HG02798 (cell line): Measurements from ENCODE around the gene ZIK1.
A peak's percentile ranks its signal among the peaks of the same experiment; 100 is the strongest.

Experiments
- ATAC-seq: cut with Tn5 transposase; IDR thresholded peaks from one replicate; pipeline ENCODE4 v1.9.1; 2021; ENCODE audit warnings: mild to moderate bottlenecking; ENCODE audit not compliant: unreplicated experiment, poor library complexity

Gene ZIK1

DNA sequence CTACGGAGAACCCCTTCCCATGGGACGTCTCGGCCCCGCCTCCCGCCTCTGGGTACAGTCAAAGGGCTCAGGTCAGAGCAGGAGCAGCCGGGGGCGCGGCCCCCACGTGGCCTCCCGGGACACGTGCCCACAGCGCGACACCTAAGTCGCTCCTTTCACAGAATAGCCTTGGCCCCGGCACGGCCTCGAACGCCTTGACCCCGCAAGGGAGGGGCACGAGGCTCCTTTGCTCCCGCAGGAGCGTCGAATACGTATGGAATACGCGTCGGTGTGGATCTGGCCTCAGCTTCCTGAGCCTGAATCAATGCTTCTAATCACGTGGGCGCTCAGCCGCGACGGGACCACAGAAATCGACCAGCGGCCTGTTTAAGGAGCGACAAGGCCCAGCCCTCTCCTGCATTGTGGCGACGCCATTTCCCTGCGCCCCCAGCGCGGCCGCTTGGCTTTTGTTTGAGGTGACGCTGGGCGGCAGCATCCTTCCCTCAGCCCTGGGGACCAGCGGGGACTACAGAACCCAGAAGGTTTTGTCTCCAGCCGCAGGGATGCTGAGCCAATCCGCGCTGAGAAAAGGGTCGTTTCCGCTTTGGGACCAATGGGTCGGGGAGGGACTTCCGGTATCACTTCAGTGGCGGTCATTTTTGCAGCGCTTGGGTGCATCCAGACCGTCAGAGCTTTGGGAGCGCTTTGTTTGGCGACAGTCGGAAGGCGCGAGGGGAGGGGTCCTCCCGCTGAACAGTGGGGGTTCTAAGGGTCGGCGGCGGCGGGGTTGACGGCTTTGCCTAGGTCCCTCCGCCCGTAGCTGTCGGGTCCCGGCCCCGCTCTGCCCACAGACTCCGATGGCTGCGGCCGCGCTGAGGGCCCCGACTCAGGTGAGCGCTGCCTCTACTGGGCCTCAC, at the start of gene ZIK1:
ZIK1 (plus strand) TSS at position 625 of the 896 bp plus-strand sequence; CDS start at position 837, 212 bp downstream.
- peak; percentile 83 for ATAC-seq

DNA sequence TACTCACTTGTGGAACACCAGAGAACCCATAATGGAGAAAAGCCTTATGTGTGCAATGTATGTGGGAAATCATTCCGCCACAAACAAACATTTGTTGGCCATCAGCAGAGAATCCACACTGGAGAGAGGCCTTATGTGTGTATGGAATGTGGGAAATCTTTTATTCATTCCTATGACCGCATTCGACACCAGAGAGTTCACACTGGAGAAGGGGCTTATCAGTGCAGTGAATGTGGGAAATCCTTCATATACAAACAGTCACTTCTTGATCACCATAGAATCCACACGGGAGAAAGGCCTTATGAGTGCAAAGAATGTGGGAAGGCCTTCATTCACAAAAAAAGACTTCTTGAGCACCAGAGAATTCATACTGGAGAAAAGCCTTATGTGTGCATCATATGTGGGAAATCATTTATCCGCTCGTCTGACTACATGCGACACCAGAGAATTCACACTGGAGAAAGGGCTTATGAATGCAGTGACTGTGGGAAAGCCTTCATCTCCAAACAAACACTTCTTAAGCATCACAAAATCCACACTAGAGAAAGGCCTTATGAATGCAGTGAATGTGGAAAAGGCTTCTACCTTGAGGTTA, 45.9 kb upstream of the ZIK1 start:
- no peak for ATAC-seq

DNA sequence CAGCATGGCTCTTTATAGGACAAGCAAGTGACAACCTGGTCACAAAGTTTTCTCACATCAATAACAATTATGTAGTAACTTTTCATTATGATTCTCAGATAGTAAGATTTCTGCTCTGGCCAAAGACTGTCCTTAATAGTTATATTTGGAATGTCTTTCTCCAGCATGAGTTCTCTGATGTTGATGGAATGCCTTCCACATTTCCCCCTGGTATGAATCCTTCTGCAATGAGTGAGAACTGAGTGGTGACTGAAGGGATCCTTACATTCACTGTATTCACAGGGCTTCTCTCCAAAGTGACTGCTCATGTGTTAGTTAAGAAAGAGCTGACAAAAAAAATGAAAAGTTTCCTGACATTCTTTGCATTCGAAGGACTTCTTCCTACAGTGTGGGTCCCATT, 37.4 kb upstream of the ZIK1 start:
- ATAC-seq: no peak

DNA sequence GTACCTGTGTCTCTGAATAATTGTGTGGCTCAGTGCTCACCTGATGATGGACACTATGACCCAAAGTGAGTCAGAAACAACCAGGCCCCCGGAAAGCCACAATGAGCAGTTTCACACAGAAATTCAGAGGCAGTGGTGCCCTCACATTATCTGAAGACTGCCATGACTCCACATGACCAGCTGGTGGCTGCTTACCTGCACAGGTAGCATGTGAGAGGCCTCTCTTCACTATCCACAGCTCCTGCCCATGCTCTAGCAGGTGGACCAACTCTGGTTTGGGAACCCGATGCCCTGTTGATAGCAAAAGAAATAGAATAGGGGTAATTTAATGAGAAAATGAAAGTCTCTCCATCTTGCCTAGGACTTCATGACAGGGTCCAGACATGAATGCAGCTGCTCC, 31.5 kb upstream of the ZIK1 start:
- ATAC-seq: no peak

DNA sequence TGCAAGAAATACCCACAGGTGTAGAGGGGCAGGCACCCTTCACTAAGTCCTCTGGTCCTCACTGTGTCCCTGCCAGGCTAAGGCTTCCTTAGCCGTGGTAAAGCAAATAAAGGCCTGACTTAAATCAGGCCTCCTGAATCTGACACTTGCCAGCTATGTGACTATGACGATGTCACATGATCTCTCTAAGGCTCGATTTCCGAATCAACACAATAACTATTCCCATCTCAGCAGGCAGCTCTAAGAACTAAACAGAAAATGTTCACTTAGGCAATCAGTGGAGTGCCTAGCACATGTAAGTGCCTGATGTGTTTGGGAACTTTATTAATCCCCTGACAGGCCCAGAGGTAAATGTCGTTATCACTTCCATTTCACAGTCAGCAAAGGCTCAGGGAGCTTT, 26.3 kb upstream of the ZIK1 start:
- ATAC-seq: no peak

DNA sequence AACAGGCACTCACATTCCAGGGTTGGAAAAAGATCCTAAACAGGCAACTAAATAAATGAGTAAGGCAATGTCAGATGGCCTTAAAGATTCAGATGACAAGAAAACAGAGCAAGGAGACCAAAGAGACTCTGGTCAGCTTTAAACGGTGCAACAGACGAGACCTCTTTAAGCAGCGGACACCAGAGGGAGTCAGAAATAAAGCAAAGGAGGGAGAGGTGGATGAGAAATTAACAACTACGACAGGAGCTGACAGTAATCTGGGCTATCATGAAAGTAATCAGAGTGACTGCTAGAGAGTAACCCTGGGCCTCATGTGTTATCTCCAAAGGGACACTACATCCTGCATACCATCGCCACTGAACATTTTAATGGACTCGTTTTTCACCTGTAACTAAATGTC, 25.4 kb upstream of the ZIK1 start:
- ATAC-seq: no peak

DNA sequence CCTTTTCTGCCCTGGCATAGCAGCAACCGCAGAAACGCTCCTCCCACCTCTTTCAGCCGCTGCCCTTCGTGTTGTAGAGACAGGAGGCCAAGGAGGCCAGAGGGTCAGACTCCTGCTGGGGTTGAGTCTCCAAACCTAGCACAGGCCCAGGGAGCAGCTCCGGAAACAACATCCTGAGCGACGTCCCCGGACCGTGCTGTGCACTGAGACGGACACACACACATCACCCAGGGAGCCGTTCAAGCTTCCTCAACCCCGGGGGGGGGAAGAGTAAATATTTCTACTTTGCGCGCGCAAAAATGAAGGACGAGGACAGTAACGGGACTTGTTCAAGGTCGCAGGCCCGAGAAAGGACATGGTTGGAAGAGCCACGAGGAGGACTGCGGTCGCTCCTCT, 24.9 kb upstream of the ZIK1 start:
- ATAC-seq: no peak

DNA sequence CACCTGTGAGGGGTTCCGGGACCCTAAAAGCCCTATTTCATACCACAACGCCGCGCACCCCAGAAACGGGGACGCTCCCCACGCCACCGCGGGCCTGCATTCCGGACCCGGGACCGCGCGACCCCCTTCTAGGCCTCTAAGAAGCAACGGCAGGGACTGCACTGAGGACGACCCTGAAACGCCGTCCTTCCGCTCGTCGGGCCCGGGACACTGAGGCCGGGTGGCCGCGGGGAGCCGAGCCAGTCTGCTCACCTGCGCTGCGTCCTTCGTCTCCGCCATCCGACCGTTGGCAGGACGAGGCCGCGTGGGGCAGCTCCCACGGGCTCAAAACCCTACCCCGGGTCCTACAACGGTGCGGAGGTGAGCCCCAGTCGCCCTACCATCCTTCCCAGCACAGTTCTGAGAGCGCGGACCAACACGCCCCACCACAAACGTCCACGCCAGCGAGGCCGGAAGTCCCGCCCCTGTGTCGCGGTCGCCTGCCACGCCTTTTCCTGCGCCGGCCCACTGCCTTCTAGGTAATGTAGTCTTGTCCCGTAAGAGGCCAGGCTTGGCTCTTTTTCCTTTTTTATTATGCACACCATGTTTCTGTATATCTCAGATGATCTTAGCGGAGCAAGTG, 24.4 kb upstream of the ZIK1 start, which contains the start of gene ZNF550:
ZNF550 (minus strand) TSS at position 460 of the 622 bp plus-strand sequence; CDS start at position 279, 181 bp downstream.
- ATAC-seq: peak; percentile 97

DNA sequence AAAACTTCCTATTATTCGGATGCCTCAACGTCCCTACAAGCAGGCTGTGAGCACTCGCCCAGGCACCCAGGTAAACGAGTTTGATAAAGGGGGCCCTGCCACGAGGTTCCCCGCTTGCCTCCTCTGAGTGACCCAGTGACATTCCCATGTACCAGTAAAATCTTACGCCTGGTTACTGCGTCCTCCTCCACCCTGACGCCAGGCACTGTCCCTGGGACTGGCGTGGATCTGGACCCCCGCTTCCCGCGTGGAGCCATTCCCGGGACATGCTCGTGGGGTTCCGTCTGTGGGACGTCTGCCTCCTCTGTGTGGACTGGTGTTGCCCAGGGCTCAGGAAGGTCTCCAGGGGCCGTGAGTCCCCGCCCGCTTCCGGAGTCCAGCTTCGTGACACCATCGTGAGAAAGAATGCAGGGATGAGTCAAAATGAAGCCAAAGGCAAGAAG, 23.9 kb upstream of the ZIK1 start:
- ATAC-seq: peak; percentile 6

DNA sequence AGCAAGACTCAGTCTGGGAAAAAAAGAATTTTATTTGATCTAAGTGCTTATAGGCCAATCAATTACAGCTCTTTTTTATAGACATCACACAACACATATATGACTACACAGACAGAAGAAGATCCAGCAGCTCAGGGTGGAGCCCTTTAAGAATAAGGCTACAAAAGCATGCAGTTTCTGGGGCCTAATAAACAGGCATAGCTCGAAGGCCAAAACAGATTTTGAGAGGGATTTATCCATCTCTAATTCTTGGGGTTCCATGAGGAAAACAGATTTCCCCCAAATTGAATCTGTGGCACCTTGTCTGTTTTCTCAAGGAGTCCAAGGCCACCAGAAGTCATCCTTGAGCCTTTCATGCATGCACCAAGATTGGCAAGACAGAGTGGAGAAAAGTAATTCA, 20.4 kb upstream of the ZIK1 start:
- ATAC-seq: no peak

DNA sequence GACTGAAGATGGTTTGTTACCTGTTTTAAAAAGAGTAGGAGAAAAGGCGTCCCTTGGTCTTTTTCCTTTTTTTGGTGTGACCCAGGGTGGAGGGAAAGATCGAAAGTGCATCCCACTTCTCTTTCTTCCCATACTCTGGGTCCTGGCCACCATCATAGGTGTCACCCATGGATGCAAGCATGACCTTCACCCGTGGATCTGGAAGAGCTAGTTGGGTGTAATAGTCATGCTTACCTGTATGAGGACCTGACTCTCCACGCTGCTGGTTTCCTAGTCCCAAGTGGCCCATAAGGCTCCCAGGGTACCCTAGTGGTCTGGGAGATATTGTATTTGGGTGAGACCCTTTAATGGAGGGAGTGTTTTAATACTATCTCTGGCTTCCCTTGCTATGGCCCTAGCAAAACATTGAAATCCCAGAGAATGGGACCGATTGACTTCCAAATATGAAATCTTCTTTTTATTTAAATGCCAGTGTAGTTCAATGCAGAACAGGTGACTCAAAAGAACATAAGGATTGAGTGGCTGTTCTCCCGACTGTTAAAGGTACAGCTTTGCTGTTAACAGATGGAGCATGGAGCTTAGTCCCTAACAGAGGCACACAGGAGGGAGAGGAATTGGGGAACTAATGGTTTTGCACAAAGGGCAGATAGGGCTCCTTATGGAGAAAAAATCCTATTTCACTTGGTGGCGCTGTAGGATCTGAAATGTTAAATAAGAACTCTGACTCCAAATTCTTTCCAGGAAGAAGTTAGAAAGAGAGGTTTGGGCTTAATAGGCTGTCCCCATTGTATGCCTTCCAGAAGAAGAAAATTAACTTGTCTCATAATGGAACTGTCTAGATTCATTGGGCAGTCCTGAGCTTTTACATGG, 17.3 kb upstream of the ZIK1 start:
- no peak for ATAC-seq

DNA sequence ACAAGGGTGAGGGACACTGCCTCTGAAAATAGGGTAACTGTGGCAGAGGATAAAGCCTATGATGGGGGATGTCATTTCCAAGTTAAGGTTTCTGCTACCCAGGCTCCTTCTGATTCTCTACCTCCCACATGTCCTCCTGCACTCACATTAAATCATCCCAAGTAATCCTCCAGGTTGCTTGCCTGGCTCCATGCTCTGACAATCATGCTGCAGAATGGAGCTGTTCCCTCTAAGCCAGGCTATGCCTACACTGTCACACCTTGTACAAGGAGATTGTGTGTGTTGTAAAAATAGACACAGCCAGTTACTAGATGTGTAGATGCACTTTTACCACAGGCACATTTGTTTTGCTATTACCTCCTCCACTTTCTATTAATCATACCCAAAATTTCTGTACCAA, 13.2 kb upstream of the ZIK1 start:
- no peak for ATAC-seq

DNA sequence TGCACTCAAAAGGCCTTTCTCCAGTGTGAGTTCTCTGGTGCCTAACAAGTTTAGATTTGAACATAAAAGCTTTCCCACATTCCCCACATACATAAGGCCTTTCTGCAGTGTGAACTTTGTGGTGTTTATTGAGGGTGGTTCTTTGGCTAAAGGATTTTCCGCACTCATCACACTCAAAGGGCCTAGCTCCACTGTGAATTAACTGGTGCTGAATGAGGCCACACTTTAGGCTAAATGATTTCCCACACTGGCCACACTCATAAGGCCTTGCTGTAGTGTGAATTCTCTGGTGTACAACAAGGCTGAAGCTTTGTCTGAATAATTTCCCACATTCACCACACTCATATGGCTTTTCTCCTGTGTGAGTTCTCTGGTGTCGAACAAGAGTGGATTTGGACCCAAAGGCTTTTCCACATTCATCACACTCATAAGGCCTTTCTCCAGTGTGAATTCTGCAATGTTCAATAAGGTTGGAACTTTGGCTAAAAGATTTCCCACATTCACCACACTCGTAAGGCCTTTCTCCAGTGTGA, 11.5 kb upstream of the ZIK1 start:
- ATAC-seq: no peak

DNA sequence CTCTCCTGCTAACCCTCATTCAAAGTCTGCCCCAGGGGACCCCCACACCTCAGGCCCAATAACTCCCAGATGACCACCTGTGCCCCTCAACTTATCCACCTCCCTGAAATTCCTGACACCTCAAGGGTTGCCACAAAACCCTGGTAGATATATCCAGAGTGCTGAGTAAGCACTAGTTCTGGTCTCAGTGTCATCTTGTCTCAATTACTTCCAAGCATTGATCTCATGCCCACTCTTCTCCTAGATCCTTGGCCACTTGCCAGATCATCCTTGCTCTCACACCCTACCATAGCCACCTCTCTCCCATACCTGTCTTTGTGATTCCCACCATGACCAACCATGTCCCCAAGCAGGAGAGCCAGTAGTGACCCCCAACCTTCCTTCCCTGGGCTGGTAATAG, 7.3 kb upstream of the ZIK1 start:
- no peak for ATAC-seq

DNA sequence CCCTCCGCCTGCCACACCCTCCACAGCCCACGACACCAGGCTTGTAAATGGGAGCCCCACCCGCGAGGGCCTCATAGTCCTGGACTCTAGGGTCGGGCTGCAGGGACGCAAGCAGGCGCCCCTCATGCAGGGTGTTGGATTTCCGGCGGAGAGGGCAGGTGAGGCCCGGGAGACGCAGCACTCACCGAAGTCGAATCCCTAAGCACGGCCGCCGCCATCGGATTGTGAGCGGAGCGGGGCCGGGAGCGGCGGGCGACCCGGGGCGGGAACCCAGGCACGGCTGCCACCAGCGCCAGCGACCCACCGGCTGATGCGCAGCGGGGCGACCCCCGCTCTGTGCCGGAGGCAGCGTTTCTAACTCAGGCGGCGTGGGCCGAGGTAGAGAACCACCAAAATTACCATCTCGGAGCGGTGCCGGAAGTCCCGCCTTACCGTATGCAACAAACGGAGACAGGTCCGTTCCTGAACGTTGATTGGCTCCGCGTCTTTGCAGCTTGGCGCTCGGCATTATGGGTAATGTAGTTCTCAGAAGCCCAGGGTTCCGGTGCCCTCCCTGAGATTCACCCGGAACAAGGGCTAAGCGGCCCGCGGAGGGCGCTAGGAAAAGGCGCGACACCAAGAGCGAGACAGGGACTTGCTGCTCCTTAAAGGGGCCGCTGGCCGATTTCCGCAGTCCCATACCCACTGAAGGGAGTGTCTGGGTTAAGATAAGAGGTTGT, 5.3 kb upstream of the ZIK1 start, which contains the start of gene ZNF416:
ZNF416 (minus strand) TSS at position 425 of the 719 bp plus-strand sequence; CDS start at position 218, 207 bp downstream.
- ATAC-seq: peak; percentile 96

DNA sequence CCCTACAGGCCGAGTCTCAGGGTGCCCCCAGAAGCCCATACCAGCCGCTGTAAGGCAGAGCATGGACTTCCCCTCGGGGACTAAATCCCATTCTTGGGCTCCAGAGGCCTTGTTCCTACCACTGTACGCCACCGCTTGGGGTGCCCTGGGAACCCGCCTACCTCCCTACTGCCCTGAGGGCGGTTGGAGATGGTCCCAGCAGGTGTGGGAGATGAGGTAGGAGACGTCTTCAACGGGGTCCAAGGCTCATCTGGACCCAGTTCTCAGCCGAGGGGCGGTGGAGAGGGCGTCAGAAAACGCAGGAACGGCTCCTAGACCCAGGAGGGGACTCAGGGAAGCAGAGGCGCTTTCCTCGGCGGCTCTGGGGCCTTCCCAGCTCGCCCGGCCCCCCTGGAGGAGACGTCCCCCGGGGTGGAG, 833 bp upstream of the ZIK1 start:
- no peak for ATAC-seq

DNA sequence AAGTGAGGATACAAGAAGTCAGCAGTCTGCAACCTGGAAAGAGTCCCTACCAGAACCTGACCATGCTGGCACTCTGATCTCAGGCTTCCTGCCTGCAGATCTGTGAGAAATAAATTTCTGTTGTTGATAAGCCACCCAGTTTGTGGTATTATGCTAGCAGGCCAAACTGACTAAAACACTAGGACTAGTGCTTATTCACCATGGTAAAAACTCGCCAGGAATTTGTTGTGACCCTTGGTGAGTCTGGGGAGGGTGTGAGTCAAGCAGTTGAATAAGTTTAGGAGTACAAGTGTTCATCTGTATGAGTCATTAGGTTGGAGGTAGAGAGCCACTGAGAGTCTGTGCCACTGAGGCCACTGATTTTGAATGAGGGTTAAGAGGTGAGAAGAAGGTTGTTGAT, 3.6 kb downstream of the ZIK1 start:
- ATAC-seq: no peak

DNA sequence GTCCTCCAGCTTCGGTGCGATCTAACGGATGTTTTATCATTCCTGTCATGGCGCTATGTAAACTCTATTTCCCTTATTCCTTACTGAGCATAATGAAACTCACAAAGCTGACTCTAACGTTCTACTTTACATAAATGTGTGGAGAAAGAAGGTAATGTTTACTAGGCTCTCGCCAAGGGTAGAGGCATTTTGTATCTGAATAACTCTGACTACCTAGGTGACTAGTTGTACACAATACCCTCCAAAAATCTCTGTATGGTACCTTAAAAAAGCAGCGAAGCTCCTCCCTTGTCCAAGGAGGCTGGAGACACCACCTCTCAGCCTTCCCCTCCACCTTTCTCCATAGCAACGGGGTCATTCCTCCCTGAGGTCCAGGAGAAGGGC, 15.4 kb downstream of the ZIK1 start:
- ATAC-seq: no peak

DNA sequence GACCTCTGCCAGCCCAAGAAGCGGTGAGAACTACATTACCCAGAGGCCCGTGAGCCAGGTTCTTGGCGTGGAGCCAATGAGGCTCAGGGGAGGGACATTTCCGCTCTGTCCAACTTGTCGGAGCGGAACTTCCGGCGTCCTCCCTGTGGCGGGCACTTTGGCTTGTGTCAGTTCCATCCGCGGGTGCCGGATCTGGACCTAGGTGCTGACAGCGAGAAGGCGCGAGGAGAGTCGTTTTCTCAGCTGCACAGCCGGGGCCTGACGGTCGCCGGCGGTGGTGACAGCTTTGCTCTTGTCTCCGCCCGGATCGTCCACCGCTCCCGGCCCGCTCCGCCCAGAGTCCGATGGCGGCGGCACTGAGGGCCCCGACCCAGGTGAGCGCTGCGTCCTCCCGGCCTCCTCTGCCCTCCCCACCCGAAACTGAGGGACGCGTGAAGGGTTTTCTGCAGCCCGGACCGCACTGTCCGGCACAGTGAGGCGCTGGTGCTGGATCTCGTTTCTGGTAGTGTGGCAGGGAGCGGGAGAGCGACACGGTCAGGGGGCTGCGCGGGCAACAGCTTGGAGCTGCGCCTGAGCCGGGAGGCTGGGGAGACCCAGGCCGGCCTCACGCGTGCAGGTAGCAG, 15.9 kb downstream of the ZIK1 start, which contains the start of gene ZNF530:
ZNF530 (plus strand) TSS at position 125 of the 623 bp plus-strand sequence. CDS start 4,461 bp downstream, outside the sequence.
- ATAC-seq: peak; percentile 97
